ENCODE results near the gene BMPR1B.

Gene BMPR1B

GRCh38 chr4:94841864-94842221 is 84.1 kb downstream of the BMPR1B start:
- no peak overlapping the region for H3K27ac ChIP-seq (replicated peaks)
- H3K4me3 ChIP-seq (replicated peaks; ENCODE audit: insufficient read depth, low read length): no peak overlapping the region
- H3K27me3 ChIP-seq (ENCODE audit: insufficient read depth, poor library complexity, severe bottlenecking): no peaks in the 10 kb centered on the region
- no peak for DNase-seq (ENCODE audit: low read depth in 1 of 2, low spot score in 1 of 2)
- TF ChIP-seq REST (IDR thresholded peaks at IDR 0.05; ENCODE audit: insufficient replicate concordance, low read depth) (no peak), POLR2AphosphoS5 (IDR thresholded peaks at IDR 0.05; ENCODE audit: low read depth) (no peak), SPI1 (IDR thresholded peaks at IDR 0.05; ENCODE audit: borderline replicate concordance, low read depth) (no peak), GABPA (IDR thresholded peaks at IDR 0.05; ENCODE audit: low read depth) (no peak), CTCF (IDR thresholded peaks at IDR 0.05; ENCODE audit: insufficient read depth, low read length) (no peak)

GRCh38 chr4:94843216-94843615 is 85.5 kb downstream of the BMPR1B start:
- TF ChIP-seq CTCF (IDR thresholded peaks at IDR 0.05; ENCODE audit: insufficient read depth, low read length) (no peak), SPI1 (IDR thresholded peaks at IDR 0.05; ENCODE audit: borderline replicate concordance, low read depth) (no peak), POLR2AphosphoS5 (IDR thresholded peaks at IDR 0.05; ENCODE audit: low read depth) (no peak), GABPA (IDR thresholded peaks at IDR 0.05; ENCODE audit: low read depth) (no peak), REST (IDR thresholded peaks at IDR 0.05; ENCODE audit: insufficient replicate concordance, low read depth) (no peak)
- Histone ChIP-seq H3K4me3 (replicated peaks; ENCODE audit: insufficient read depth, low read length) (no peak overlapping the region), H3K27ac (replicated peaks) (no peak overlapping the region), H3K27me3 (ENCODE audit: insufficient read depth, poor library complexity, severe bottlenecking) (no peaks in the 10 kb centered on the region)
- no peak for DNase-seq (ENCODE audit: low read depth in 1 of 2, low spot score in 1 of 2)

GRCh38 chr4:94848326-94848725 is 90.6 kb downstream of the BMPR1B start:
- Histone ChIP-seq H3K4me3 (replicated peaks; ENCODE audit: insufficient read depth, low read length) (no peak overlapping the region), H3K27ac (replicated peaks) (no peak overlapping the region), H3K27me3 (ENCODE audit: insufficient read depth, poor library complexity, severe bottlenecking) (no peaks in the 10 kb centered on the region)
- no peak for DNase-seq (ENCODE audit: low read depth in 1 of 2, low spot score in 1 of 2)
- TF ChIP-seq REST (IDR thresholded peaks at IDR 0.05; ENCODE audit: insufficient replicate concordance, low read depth) (no peak), SPI1 (IDR thresholded peaks at IDR 0.05; ENCODE audit: borderline replicate concordance, low read depth) (no peak), GABPA (IDR thresholded peaks at IDR 0.05; ENCODE audit: low read depth) (no peak)

- TF ChIP-seq GABPA (IDR thresholded peaks at IDR 0.05; ENCODE audit: low read depth) (no peak), SPI1 (IDR thresholded peaks at IDR 0.05; ENCODE audit: borderline replicate concordance, low read depth) (no peak), REST (IDR thresholded peaks at IDR 0.05; ENCODE audit: insufficient replicate concordance, low read depth) (no peak), POLR2AphosphoS5 (IDR thresholded peaks at IDR 0.05; ENCODE audit: low read depth) (no peak), CTCF (IDR thresholded peaks at IDR 0.05; ENCODE audit: insufficient read depth, low read length) (no peak)
- Histone ChIP-seq H3K27me3 (ENCODE audit: insufficient read depth, poor library complexity, severe bottlenecking) (no peaks in the 10 kb centered on the region), H3K27ac (replicated peaks) (no peak overlapping the region), H3K4me3 (replicated peaks; ENCODE audit: insufficient read depth, low read length) (no peak overlapping the region)
- DNase-seq (ENCODE audit: low read depth in 1 of 2, low spot score in 1 of 2): no peak
These were observed 92.1 kb downstream of the BMPR1B start for GRCh38 chr4:94849901-94850300.

Measured in HL-60 (cell line).